GM21619 (cell line): ENCODE results near the gene CDK14.

Experiments
- ATAC-seq: cut with Tn5 transposase; IDR thresholded peaks from one replicate; pipeline ENCODE4 v1.9.1; 2021; ENCODE audit not compliant: unreplicated experiment

Gene CDK14

DNA sequence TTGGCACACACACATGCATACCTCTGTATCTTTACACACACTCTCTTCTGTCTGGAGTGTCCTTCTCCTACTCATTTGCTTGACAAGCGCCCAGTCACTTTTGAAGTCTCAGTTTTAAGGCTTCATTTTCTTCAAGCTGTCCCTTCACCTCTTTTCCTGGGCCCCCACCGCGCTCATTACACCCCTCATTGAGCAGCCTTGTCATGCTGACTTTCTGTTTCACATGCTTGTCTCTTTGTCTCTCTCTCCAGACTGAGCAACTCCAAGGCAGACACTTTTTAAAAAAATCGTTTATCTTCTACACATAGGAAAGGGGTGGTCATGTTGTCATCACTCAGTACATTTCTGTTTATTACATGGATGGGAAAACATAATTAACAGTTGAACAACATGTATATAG, 442.9 kb downstream of the CDK14 start:
- ATAC-seq, result peak; percentile 80

DNA sequence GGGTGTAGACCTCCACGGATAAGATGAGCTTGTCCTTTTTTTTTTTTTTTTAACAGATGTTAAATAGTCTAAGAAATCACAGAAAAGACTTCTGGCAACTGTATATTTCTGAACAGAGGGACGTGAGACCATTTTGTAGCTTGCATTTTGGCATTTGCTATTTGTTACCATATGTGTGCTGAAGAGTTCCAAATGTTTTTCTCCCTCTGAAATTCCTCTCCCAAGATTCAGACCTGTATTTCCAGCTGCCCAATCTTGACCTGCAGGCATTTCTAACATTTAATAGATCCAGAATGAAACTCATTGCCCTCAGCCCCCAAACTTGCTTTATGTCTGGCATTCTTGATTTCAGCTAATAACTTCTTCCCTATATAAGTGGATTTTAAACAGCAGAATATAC, 445.0 kb downstream of the CDK14 start:
- no peak for ATAC-seq

DNA sequence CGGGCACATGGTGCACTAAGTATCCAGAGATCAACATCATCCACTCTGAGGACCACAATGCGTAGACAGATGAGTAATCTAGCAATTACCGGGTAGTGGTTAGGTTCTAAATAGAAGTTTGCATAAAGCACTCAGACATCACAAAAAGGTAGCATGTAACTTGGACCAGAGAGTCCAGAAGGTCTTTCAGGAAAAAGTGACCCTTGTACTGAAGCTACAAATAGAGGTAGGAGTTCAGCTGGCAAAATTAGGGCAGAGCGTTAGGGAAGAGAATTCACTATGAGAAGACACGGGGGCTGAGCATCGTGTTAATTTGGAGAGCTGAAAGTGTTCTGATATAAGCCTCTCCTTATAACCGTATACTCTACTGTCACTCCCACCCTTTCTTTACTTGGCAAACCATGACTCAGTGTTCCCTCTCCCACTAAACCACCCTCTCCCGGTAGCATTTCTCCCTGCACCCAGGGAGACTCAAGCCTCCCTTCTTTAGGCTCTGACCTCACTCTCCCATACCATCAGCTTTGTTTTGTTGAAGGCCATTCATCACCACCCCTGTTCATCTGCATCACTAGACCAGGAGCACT, 445.9 kb downstream of the CDK14 start:
- ATAC-seq, result no peak

DNA sequence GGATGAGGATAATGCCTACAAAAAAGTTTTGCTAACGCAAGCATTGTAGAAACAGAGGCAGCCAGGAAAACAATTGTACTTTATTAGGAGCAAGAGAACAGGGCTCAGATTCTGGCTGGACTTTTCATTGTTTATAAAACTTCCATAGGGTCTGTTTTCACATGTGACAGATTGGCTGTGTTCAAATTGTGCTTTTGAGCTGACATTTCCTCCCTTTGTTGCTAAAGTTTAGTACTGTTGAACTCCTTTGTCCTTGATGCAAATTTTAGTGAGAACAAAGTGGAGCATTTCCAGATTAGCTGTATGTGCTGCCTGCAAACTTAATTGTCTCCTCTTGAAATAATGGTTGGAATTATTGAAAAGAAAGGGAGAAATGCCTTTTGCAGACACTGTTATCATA, 447.1 kb downstream of the CDK14 start:
- no peak for ATAC-seq

DNA sequence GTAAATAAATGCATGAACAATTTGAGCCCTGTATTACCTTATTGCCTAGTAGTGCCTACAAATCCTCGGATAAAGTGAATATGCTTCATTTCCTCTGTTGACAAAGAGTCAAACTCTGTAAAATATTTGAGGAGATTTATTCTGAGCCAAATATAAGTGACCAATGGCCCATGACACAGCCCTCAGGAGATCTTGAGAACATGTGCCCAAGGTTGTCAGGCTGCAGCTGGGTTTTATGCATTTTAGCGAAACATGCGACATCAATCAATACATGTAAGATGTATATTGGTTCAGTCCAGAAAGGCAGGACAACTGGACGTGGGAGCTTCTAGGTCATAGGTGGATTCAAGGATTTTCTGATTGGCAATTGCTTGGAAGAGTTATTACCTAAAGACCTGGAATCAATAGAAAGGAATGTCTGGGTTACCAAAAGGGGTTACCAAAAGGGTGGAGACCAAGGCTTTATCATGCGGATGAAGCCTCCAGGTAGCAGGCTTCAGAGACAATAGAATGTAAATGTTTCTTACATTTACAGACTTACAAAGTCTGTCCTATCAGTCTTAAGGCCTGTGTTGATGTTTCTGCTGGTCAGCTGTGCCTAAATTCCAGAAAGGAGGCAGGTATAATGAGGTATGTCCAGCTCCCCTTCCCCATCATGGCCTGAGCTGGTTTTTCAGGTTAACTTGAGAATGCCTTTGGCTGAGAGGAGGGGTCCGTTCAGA, 448.0 kb downstream of the CDK14 start:
- ATAC-seq, result no peak

DNA sequence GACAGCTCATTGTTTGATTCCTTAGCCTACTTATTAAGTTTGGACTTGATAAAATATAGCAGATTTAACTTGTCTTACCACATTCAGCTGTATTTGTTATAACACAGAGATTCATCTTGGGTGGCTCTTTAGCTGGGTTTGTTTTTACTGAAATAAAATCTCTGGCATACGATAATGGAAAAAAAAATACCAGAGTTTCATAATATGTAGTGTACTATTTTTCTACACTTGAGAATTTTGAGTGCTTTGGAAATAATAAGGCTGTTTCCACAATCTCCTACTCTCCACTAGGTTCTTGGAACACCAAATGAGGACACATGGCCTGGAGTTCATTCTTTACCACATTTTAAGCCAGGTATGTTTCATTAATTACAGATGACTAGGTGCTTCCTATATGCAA, 449.5 kb downstream of the CDK14 start:
- no peak for ATAC-seq

DNA sequence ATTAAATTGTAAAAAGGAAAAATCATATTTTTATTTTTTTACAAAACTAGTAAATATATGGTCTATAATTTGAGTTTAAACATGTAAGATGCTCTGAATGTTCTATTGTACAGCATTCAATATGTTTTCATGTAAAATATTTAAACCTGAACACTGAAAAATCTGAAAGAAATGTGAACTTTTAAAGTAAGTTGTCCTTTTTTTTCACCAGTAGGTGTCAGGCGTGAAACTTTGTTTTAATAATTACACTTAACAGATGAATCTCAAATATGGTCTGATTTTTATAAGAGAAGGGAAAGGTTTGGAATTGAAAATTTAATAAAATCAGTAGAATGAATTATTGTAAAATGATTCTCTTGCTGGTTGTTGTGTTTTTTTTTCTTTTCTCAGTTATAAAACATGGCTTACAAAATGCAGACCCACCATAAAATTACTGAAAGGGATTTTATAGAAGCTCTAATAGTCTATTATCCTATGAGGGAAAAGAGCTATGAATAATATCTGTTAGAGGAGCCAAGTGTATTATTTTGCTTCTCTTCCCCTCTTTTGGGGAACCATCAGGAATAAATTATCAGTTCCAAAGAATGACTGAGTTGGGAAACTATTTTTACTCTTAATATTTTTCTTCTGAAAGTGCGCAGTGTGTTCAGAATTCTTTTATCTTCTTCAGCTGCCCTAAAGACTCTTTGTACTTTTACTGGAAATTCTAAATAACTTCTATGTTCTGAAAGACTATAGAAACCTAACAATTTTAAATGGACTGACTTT, 450.4 kb downstream of the CDK14 start:
- ATAC-seq, result no peak

DNA sequence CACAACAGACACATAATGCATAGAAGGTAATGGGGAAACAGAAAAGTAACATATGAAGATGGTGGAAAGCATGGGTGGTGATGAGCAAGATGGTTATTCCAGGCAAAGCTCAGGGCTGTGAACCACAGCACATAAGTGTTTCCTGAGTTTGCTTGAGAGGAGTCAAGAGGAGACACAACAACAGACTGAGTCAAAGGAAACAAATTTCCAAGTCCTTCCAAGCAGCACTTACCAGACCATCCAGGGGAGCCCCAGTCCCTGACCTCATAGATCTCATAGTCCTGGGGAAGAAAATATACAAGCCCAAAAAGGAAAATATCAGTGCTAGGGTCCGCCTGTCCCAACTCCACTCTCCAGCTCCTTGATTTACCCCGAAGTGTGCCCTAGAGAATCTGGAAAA, 451.5 kb downstream of the CDK14 start:
- no peak for ATAC-seq

DNA sequence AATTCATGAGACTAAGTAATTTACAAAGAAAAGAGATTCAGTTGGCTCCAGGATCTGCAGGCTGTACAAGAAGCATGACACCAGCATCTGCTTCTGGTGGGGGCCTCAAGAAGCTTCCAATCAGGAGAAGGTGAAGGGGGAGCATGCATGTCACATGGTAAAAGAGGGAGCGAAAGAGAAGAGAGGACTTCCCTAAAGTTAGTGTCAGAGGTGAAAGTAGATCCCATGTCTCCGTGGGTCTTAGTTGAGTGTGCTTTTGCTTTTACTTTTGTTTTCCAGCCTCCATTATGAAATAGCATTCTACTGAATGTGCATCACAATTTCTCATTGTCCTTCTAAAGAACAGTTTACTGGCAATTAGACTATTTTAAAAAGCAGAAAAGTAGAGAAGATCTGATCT, 454.6 kb downstream of the CDK14 start:
- peak; percentile 81 for ATAC-seq

DNA sequence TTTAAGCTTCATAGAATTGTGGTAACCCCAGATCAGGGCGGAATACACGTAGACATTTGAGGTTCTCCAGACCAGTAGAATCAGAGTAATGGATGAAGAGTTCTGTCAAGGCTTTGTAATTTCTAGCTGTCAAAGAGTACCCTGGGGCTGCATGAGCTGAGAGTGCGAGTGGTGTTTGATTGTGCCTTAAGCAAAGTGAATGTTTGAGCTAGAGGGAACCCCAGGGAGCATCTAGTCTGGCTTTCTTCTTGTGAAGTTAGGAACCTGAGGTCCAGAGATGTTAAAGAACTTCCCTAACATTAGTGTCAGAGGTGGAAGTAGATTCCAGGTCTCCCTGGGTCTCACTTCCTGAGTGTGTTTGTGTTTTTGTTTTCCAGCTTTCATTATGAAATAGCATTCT, 455.8 kb downstream of the CDK14 start:
- ATAC-seq, result no peak

DNA sequence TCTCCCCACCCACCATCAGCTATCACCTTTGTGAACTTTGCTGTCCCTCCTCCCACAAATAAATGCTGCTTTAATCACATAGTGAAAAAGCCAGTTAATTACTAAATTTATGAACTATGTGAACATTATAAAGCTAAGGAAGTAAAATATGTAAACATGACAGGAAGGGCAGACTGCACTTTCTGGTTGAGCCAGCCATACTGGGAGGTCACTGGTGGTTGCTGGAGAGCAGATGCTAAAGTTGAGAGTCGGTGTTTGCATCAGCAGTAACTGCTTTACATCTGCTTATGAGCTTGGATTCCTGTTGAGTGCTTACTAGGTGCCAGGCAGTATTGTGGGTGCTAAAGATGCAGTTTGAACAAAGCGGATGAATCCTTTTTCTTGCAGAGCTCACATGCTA, 458.3 kb downstream of the CDK14 start:
- ATAC-seq, result no peak

DNA sequence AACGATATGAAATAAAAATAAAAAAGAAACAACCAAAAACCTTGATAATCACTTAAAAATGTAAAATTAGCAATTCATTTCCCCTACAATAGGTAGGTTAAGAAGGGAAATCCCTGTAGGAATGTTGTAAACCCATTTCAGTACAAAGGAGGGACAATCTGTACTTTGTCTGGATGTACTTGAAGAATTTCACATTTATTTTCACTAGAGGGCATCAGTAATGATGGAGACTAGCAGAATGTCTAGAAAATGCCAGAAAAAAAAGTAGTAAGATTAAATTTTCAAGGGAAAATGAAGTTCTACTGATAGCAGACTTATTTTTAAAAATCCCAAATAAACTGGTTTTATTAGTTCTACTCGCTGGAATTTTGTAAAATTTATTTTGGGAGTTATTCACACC, 459.1 kb downstream of the CDK14 start:
- ATAC-seq, result no peak

DNA sequence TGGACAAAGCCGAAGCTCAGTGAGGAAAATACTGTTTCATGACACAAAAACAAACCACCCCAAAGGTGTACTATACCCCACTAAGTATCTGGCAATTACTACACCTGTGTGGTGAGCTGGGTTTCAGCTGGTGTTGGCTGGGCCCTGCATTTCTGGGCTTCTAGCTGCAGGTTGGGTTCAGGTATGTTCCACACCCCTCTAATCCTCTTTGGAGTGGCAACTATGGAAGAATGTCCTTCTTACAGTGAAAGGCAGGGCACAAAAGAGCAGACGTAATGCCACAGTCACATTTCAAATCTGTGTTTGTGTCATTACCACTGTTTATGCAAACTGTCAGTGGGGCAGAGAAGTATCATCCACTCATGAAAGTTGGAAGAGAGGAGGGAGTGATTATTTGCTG, 466.6 kb downstream of the CDK14 start:
- no peak for ATAC-seq

DNA sequence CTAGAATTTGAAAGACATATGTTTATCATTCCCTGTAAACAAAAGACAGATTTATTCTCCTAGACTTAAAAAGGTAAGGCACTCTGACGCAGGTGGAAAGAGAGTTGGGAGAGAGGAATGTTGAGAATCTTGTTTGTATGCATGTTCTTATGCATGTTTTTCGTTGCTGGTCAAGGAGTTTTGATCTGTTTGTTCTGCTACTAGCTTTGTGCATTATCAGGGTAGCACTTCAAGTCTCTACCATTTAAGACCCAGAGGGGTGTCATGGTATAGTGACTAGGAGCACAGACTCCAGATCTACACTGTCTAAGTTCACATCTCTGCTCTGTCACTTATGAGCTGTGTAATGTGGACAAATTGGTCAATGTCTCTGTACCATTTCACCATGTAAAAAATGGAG, 467.9 kb downstream of the CDK14 start:
- ATAC-seq, result no peak

DNA sequence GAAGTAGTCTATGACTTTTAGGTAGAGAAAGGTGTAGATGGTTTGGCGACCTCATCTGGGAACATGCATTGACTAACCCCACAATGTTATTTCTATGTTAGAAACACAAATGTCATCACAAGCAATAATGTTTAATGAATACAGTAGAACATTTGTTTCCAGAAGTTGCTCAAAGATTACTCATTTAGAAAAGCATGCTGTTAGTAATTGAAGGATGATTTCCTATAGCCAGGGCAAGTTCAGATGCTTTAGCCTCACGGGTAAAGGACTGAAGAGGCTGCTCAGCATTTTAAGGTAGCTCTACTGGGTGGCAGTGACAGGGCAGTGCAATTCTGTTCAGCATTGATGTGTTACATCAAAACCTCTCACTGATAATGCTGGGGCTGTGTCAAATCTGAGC, 468.8 kb downstream of the CDK14 start:
- no peak for ATAC-seq

DNA sequence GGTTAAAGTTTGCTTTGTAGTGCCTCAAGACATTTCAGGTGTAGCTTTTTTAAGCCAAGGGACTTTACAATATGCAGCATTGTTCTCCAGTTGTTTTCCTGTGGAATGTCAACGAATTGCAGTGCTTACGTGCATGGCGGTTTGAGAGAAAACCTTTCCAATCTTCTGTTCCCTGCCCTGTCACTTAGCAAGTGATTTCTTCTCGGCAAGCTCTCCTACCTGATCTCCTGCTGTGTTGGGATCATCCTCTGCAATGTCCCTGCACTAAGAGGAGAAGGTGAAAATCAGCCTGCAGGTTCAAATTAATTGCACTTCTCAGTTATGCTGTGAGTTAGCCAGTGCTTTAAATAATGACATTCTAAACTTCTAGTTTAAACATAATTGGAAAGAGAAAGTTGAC, 470.5 kb downstream of the CDK14 start:
- ATAC-seq, result no peak

DNA sequence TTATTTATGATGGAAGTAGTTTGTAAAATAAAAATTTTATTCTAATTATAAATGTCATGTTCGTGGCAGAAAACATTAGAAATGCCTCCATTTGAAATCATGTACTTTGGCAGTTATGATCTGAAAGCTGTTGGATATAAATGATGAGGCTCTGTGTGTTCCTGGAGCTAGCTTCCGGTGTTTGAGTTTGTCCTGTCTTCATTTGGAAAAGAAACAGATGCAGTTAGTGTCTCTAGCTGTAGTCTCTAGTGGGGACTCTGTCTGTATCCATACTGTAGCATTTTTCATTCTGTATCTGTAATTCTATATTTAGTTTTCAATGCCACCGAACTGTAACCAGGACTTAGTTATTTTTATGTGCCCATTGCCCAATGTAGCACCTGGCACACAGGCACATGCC, 471.1 kb downstream of the CDK14 start:
- no peak for ATAC-seq

DNA sequence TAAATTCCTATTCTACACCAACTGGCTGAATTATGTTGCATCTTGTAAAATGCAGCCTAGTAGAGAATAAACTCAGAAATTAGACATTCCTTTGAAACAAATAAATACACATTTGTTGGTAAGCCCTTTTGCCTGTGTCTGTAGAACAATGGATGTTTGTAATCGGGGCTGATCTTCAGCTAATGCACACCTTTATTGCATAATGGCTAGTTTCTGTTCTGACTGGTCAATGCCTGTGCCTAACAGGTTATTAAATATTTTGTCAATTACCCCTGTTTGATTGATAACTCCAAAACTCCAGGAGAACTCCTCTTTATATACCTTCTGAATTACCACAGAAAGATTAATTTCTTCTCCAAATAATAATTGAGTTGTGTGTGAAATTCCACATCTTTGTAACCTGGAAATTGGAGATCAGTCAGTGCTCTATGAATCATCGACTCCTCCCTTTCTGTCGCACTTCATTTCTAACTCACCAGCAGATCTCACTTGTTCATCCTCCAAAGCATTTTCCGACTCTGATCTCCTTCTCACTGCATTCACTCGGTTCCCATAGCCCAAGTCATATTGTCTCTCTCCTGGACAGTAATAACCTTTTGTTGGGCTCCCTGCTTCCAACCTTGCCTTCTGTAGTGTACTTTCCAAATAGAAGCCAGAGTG, 472.1 kb downstream of the CDK14 start:
- ATAC-seq, result no peak

DNA sequence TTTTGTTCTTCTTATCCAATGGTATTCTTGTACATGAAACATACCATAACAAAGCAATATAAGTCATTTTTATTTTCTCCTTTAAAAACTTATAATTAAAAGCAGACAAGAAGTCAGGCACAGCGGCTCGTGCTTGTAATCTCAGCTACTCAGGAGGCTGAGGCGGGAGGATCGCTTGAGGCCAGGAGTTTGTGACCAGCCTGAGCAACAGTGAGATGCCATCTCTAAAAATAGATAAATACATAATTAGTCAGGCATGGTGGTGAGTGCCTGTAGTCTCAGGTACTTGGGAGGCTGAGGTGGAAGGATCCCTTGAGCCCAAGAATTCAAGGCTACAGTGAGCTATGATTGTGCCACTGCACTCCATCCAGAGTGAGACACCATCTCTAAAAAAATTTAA, 473.0 kb downstream of the CDK14 start:
- ATAC-seq, result no peak

DNA sequence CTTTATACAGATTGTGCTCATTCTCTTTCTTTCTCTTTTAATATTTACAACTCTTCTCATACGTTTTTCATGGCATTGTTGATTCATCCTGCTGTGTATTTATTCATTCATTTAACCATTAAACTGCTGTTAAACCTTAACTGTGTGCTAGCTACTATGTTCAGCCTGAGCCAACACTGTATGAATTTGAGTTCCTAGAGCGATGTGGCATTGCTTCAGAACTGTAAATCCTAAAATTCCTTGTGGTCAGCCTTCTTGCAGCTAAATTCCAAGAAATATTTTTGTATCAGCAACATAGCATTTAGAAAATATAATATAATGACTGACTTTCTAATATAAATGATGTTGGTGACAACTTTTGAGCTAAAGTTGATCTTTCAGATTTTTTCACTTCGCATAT, 483.4 kb downstream of the CDK14 start:
- ATAC-seq, result no peak

DNA sequence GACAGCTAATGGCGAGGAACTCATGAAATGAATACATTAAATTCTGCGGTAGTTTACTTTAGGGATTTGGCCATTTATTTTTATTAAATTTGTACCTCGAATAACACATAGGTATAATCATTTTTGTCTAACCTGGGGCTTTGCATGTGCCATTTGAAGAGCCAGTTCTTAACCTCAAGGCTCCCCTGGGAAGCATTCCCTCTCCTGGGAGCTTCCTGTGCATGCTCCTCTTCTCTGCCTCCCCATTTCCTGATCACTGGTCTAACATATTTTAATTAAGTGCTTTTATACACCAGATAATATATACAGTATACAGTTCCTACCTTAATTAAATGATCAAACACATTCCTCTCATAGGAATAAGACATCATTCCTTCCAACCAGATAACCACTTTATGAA, 484.2 kb downstream of the CDK14 start:
- ATAC-seq, result no peak

DNA sequence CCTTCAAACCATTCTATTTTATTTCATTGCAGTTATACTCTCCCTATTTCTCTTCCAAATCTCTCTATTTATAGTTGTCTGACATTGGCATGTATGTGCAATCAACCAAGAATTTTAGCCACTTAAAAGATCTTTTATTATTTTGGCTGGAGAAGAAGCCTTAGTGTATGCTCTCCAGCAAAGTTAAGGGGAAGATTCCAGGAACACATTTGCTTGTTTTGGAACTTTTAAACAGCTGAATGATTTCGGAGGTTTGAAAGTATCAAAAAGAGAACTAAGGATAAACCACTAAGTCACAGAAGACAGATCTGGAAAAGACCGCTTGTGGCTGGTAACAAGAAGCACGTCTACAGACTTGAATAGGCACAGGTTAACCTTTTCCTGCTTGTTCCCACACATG, 485.9 kb downstream of the CDK14 start:
- no peak for ATAC-seq
